Measurements from ENCODE around the gene DNAJB11. TPM values are rescaled to one million over a fixed set of nuclear protein-coding genes. Genes with fewer than 3 reads are reported as not detected.
"Not testable (repeated sequence)": the region's sequence is repeated elsewhere in the genome, so short reads cannot be mapped to it uniquely, and the experiment has no call there.

The DNAJB11 gene
- total and polyA plus RNA-seq, 5 experiments from 2014 or later, result 30.0 to 41.1 (median 31.4) TPM

GRCh38 chr3:186627852-186628414, 57.4 kb downstream of the DNAJB11 start:
- H3K9me3 Mint-ChIP-seq, result no peaks in the 10 kb centered on the region
- peaks cover 3 to 17% (median 4%) of the 10 kb centered on the region in 5 donors for H3K27me3 Mint-ChIP-seq
- DNase-seq (no peak), ATAC-seq (no peak)
- no peaks in the 10 kb centered on the region for H3K4me1 Mint-ChIP-seq
- POLR2A ChIA-PET, result no interaction called here
- no peak overlapping the region for H3K4me3 Mint-ChIP-seq
- H3K36me3 Mint-ChIP-seq, result no peaks in the 10 kb centered on the region
- no peak overlapping the region for H3K27ac Mint-ChIP-seq

GRCh38 chr3:186628756-186629155, 58.2 kb downstream of the DNAJB11 start:
- ATAC-seq (no peak), DNase-seq (no peak)
- Mint-ChIP-seq H3K4me1 (no peaks in the 10 kb centered on the region), H3K36me3 (no peaks in the 10 kb centered on the region), H3K27ac (no peak overlapping the region), H3K9me3 (no peaks in the 10 kb centered on the region), H3K27me3 (peaks cover 0 to 14% (median 4%) of the 10 kb centered on the region in 5 donors), H3K4me3 (no peak overlapping the region)
- POLR2A ChIA-PET, result no interaction called here

- Mint-ChIP-seq H3K9me3 (no peaks in the 10 kb centered on the region), H3K27me3 (peaks cover 0 to 18% (median 4%) of the 10 kb centered on the region in 5 donors), H3K36me3 (no peaks in the 10 kb centered on the region), H3K27ac (no peak overlapping the region), H3K4me1 (no peaks in the 10 kb centered on the region), H3K4me3 (no peak overlapping the region)
- ATAC-seq (no peak), DNase-seq (no peak)
- POLR2A ChIA-PET, result no interaction called here
Measured at GRCh38 chr3:186630950-186631641, 60.6 kb downstream of the DNAJB11 start.

- H3K4me3 Mint-ChIP-seq, result no peak overlapping the region
- ATAC-seq, result no peak
- POLR2A ChIA-PET, result no interaction called here
- no peak overlapping the region for H3K27ac Mint-ChIP-seq
- H3K27me3 Mint-ChIP-seq, result peaks cover 0 to 19% (median 7%) of the 10 kb centered on the region in 5 donors
- no peaks in the 10 kb centered on the region for H3K9me3 Mint-ChIP-seq
- H3K4me1 Mint-ChIP-seq, result no peaks in the 10 kb centered on the region
- H3K36me3 Mint-ChIP-seq, result no peaks in the 10 kb centered on the region
- DNase-seq, result no peak
Measured at GRCh38 chr3:186633481-186633880, 63.0 kb downstream of the DNAJB11 start.

- H3K36me3 Mint-ChIP-seq, result not testable (repeated sequence)
Measured at GRCh38 chr3:186634207-186634606, 63.7 kb downstream of the DNAJB11 start.

More at GRCh38 chr3:186634207-186634606, 63.7 kb downstream of the DNAJB11 start:
- H3K27me3 Mint-ChIP-seq, result peaks cover 0 to 18% (median 15%) of the 10 kb centered on the region in 5 donors
- POLR2A ChIA-PET, H3K4me1 Mint-ChIP-seq, H3K9me3 Mint-ChIP-seq, DNase-seq, H3K4me3 Mint-ChIP-seq, ATAC-seq, H3K27ac Mint-ChIP-seq: not testable (repeated sequence)

Other genes with a start within 250 kb of the DNAJB11 start
- 1 to 10 TPM in 1 of 2 experiments, under 1 TPM in 1; 0.11 to 1.5 TPM for gene DGKG, start 208.5 kb upstream of the DNAJB11 start, total RNA-seq
- gene DGKG, start 208.5 kb upstream of the DNAJB11 start, polyA plus RNA-seq, result not detected
- 10 to 100 TPM in 1 of 2 experiments, 1 to 10 TPM in 1; 10.0 to 12.1 TPM for gene CRYGS, start 26.3 kb upstream of the DNAJB11 start, total RNA-seq
- gene CRYGS, start 26.3 kb upstream of the DNAJB11 start, polyA plus RNA-seq, result under 1 TPM; 0.24 to 0.43 (median 0.34) TPM
- gene TBCCD1, start 3.4 kb upstream of the DNAJB11 start, total RNA-seq, result 10 to 100 TPM; 17.7 to 21.4 TPM
- gene TBCCD1, start 3.4 kb upstream of the DNAJB11 start, polyA plus RNA-seq, result 10 to 100 TPM; 11.9 to 22.7 (median 12.2) TPM
- not detected for gene AHSG, start 42.3 kb downstream of the DNAJB11 start, total RNA-seq
- not detected for gene AHSG, start 42.3 kb downstream of the DNAJB11 start, polyA plus RNA-seq
- gene FETUB, start 69.7 kb downstream of the DNAJB11 start, total RNA-seq, result not detected
- not detected for gene FETUB, start 69.7 kb downstream of the DNAJB11 start, polyA plus RNA-seq
- gene HRG, start 95.3 kb downstream of the DNAJB11 start, total RNA-seq, result not detected
- not detected for gene HRG, start 95.3 kb downstream of the DNAJB11 start, polyA plus RNA-seq
- gene KNG1, start 146.6 kb downstream of the DNAJB11 start, total RNA-seq, result not detected
- gene KNG1, start 146.6 kb downstream of the DNAJB11 start, polyA plus RNA-seq, result under 1 TPM in 1 of 3 donors, not detected in 2; 0.07 TPM
- 100 to 1,000 TPM; 671 to 687 TPM for gene EIF4A2, start 212.9 kb downstream of the DNAJB11 start, total RNA-seq
- gene EIF4A2, start 212.9 kb downstream of the DNAJB11 start, polyA plus RNA-seq, result 100 to 1,000 TPM; 221 to 293 (median 226) TPM
- 10 to 100 TPM; 19.3 to 25.3 TPM for gene RFC4, start 235.8 kb downstream of the DNAJB11 start, total RNA-seq
- gene RFC4, start 235.8 kb downstream of the DNAJB11 start, polyA plus RNA-seq, result 10 to 100 TPM; 19.2 to 22.8 (median 21.4) TPM